ENCODE data around the gene FCHSD2. TPM values are rescaled to one million over a fixed set of nuclear protein-coding genes. Genes with fewer than 3 reads are reported as not detected.

The FCHSD2 gene
- total and polyA plus RNA-seq, 2 of the 8 experiments (the other 6 are each of a cell fraction or from before 2014, with no cell fraction given): 4.1 to 7.8 TPM

DNA sequence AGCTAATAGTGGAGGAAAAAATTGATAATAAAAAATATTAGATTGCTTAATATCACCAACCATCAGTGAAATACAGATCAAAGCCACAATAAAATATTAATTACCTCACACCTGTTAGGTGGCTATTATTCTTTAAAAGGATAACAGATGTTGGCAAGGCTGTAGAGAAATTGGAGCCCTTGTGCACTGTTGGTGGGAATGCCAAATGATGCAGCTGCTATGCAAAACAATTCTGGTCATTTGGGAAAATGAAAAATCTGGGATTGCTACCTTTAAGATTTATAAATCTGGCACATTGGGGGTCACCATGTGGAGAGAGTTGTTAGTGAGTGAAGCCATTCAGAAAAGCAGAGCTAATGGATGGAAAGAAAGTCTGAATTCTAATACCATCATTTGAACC lies 143.4 kb downstream of the FCHSD2 start:
- no peak for FAIRE-seq
- Histone ChIP-seq H2BK5ac (ENCODE audit: low read depth, low read length) (no peak overlapping the region), H4K20me1 (replicated peaks in 1 of 2; ENCODE audit: control insufficient read depth in 1 of 2, insufficient read depth in 2 of 2, low read length in 2 of 2) (no peaks in the 10 kb centered on the region), H3K9ac (replicated peaks in 1 of 4; ENCODE audit: extremely low read depth in 1 of 4, low read depth in 3 of 4, low read length in 3 of 4) (no peak overlapping the region), H3K79me1 (ENCODE audit: low read depth, low read length) (no peaks in the 10 kb centered on the region), H4K91ac (replicated peaks; ENCODE audit: insufficient read length, low read length) (no peak overlapping the region), H3K18ac (ENCODE audit: extremely low read depth, low read length) (no peak overlapping the region), H2BK15ac (ENCODE audit: low read length) (no peak overlapping the region), H4K5ac (ENCODE audit: insufficient read length, low read depth, low read length) (no peak overlapping the region), H2BK120ac (replicated peaks; ENCODE audit: low read depth, low read length) (no peak overlapping the region), H2BK12ac (ENCODE audit: low read depth, low read length) (no peak overlapping the region), H3K4ac (replicated peaks; ENCODE audit: insufficient read length, low read depth, low read length) (no peak overlapping the region), H3K36me3 (ENCODE audit: control insufficient read depth in 2 of 4, insufficient read depth in 4 of 4, low read length in 3 of 4) (no peaks in the 10 kb centered on the region), H3K4me3 (ENCODE audit: extremely low read depth in 1 of 4, insufficient read depth in 2 of 4, low read depth in 3 of 4, low read length in 4 of 4) (no peak overlapping the region), H4K8ac (ENCODE audit: extremely low read depth, insufficient read depth, low read length) (no peak overlapping the region), H2BK20ac (ENCODE audit: low read length) (no peak overlapping the region), H3K23me2 (ENCODE audit: low read depth, low read length) (no peaks in the 10 kb centered on the region; the same call in 1 of the 2 replicates), H3K79me2 (ENCODE audit: control insufficient read depth in 1 of 2, insufficient read depth in 2 of 2, low read length in 2 of 2) (no peaks in the 10 kb centered on the region), H3K9me3 (ENCODE audit: insufficient read depth in 2 of 2, low read depth in 1 of 2, low read length in 1 of 2) (no peaks in the 10 kb centered on the region), H2AK5ac (ENCODE audit: low read depth, low read length) (no peak overlapping the region), H2AFZ (ENCODE audit: low read length) (no peak overlapping the region), H3K56ac (replicated peaks; ENCODE audit: insufficient read length, low read depth, low read length) (no peak overlapping the region), H3K4me2 (ENCODE audit: insufficient read depth in 1 of 2, low read depth in 2 of 2, low read length in 2 of 2) (no peak overlapping the region), H3K23ac (ENCODE audit: insufficient read length) (no peak overlapping the region), H3K27ac (ENCODE audit: low read depth, low read length) (no peak overlapping the region), H3K27me3 (replicated peaks in 1 of 4; ENCODE audit: control insufficient read depth in 3 of 4, extremely low read depth in 1 of 4, insufficient read depth in 3 of 4, low read length in 3 of 4) (no peaks in the 10 kb centered on the region), H3K4me1 (replicated peaks in 1 of 4; ENCODE audit: control insufficient read depth in 3 of 4, insufficient read depth in 4 of 4, low read length in 3 of 4) (no peaks in the 10 kb centered on the region), H3K14ac (ENCODE audit: insufficient read length) (no peak overlapping the region)
- ChIA-PET CTCF (ENCODE audit: partially characterized antibody) (interaction anchor here (0.6 to 0.7 kb wide), 2 partner anchors 48 to 152 kb away, joined by 3 read pairs; no protein-coding TSS in a partner anchor), POLR2A (ENCODE audit: partially characterized antibody) (no interaction called here)
- DNase-seq (ENCODE audit: low read depth in 1 of 2, low spot score in 2 of 2): no peak
- TF ChIP-seq CHD2 (IDR thresholded peaks at IDR 0.05; ENCODE audit: low read length) (no peak), SIN3A (conservative IDR thresholded peaks at IDR 0.05 in 1 of 2, IDR thresholded peaks at IDR 0.05 in 1 of 2; ENCODE audit: low read depth in 1 of 2, low read length in 2 of 2) (no peak), JUN (IDR thresholded peaks at IDR 0.05; ENCODE audit: low read depth, low read length) (no peak), SRF (IDR thresholded peaks at IDR 0.05; ENCODE audit: low read depth, low read length) (no peak)
